Mesodermal cell (in vitro differentiated cells): Measurements from ENCODE around the gene INO80C.

Experiments used
- H3K27ac ChIP-seq: 2 replicates; pipeline ENCODE4 v1.7.0; 2013; ENCODE audit warnings: mild to moderate bottlenecking, low read depth, low read length, moderate library complexity; ENCODE audit not compliant: severe bottlenecking
- H3K36me3 ChIP-seq: 2 replicates; pipeline ENCODE4 v1.7.1; 2013; ENCODE audit warnings: mild to moderate bottlenecking, low read length, moderate library complexity; ENCODE audit not compliant: control insufficient read depth, insufficient read depth
- H3K4me1 ChIP-seq: one replicate; pipeline ENCODE4 v1.7.1; 2013; ENCODE audit warnings: mild to moderate bottlenecking, low read length; ENCODE audit not compliant: insufficient read depth, control insufficient read depth, poor library complexity, severe bottlenecking
- H3K4me3 ChIP-seq: 2 replicates; pipeline ENCODE4 v1.7.0; 2013; ENCODE audit warnings: low read length, control low read depth, mild to moderate bottlenecking; ENCODE audit not compliant: insufficient read depth, poor library complexity, severe bottlenecking; ENCODE audit errors: extremely low read depth
- H3K9me3 ChIP-seq: 2 replicates; pipeline ENCODE4 v1.7.1; 2013; ENCODE audit warnings: mild to moderate bottlenecking, low read length, moderate library complexity; ENCODE audit not compliant: control insufficient read depth
- WGBS, 2 experiments: methylation state at CpG; one replicate each; pipeline ENCODE4 v1.1.5; 2013; ENCODE audit warnings: missing lambda C conversion rate in 2 of 2; ENCODE audit not compliant: insufficient coverage in 2 of 2; 5-methylcytosine and 5-hydroxymethylcytosine counted together

The INO80C gene

DNA sequence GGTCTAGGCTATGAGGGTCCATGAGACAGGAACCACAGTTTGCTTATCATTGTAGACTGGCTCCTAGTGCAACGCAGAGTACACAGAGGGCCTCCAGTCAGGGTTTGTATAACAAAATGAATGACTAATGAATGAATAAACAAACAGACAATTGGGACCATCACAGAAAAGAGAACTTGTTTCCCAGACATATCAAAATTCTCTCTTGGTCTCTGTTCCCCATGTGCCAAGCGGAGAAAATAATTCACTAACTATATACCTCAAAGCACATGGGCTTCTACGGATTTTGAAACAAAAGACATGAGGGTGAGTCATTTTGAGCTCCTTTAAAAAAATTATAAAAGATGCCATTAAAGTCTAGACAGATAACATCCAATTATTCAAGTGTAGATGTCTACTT is 28.0 kb downstream of the INO80C start:
- H3K27ac ChIP-seq = no peak overlapping the region
- H3K36me3 ChIP-seq = peaks cover 20% of the 10 kb centered on the region
- no peak overlapping the region for H3K4me3 ChIP-seq
- WGBS, 2 experiments = 83% methylated on average over 1 of the region's 3 CpGs; no CpG with 5 or more reads in 1 of the 2 experiments
- peaks cover 4% of the 10 kb centered on the region for H3K4me1 ChIP-seq
- no peaks in the 10 kb centered on the region for H3K9me3 ChIP-seq

DNA sequence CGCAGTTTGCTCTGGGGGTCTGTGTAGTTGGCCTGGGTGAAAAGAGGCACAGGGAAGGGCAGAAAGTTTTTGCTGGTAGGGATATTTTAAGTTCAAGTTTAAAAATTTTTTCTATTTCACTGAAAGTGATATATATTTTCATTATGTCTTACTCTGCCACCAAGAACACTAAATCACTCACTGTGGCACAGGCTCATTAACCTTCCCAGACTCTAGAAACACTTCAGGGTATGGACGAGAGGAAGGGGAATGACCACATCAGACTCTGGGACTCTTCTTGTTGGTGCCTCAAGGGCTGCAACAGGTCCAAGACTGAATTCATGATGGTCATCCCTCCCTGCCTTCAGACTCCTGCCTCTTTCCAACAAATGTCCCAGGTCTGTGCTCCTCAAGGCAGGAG is 29.0 kb downstream of the INO80C start:
- H3K9me3 ChIP-seq = no peaks in the 10 kb centered on the region

DNA sequence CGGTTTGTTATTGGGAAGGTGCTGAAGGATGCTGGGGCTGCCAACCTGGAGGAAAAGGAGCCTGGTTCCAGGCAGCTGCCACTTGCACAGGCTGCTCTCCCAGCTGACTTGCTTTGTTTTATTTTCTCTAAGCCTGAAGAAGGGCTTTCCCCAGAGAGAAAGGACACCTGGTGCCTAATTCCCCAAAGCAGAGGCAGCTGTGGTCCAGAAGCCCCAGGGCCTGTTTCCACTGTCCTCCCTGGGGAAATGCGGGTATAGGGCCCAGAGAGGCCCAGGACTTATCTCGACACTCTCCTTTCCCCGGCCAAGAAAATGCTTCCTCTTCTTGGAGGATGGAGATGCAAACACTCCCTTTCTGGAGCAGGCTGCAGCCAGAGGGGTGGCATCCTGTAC is 30.1 kb downstream of the INO80C start:
- no peak overlapping the region for H3K4me3 ChIP-seq
- H3K9me3 ChIP-seq = no peaks in the 10 kb centered on the region
- H3K4me1 ChIP-seq = peaks cover 5% of the 10 kb centered on the region
- peaks cover 15% of the 10 kb centered on the region for H3K36me3 ChIP-seq
- WGBS, 2 experiments = 94 to 97% methylated on average over 3 to 4 of the region's 4 CpGs
- H3K27ac ChIP-seq = no peak overlapping the region

More for the DNA sequence above, 29.0 kb downstream of the INO80C start:
- peaks cover 15% of the 10 kb centered on the region for H3K36me3 ChIP-seq
- H3K27ac ChIP-seq = no peak overlapping the region
- H3K4me3 ChIP-seq = no peak overlapping the region
- WGBS, 2 experiments = 91 to 100% methylated on average over 1 to 2 of the region's 2 CpGs
- H3K4me1 ChIP-seq = peaks cover 4% of the 10 kb centered on the region

DNA sequence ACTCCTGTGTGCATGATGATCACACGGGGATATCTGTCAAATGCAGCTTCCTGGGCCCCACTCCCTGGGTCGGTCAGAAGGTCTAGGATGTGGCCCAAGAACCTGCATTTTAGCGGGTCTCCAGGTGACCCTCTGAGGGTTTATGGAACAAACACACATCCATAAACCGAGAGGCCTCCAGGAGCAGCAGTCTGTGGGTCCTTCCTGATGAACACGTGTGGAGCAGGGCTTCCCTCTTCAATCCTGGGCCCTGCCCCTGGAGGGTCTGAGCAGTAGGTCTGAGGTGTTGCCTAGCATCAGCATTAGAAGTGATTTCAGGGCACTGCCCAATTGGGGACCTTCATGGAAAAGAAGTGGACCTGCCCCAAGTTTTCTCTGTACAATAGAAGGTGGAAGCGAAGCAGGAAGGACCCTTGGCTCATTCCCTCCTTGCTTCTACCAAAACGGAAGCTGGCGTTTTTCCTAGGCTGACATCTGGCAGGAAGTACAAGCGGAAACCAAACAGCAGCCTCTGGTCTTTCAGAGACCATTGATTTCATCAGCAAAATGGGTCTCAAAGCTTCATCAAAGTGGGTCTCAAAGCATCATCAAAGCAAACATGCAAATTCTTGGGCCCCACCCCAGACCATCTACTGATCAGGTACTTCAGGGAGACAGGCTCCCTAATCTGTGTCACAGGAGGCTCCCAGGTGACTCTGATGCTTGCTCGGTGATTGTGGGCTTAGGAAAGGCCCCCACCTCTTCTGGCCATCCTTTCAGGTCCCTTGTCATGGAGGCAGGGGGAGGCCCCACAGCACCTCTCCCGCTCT is 30.7 kb downstream of the INO80C start:
- H3K4me1 ChIP-seq = peaks cover 11% of the 10 kb centered on the region
- no peaks in the 10 kb centered on the region for H3K9me3 ChIP-seq
- WGBS, 2 experiments = 92 to 93% methylated on average over 9 to 10 of the region's 11 CpGs
- H3K4me3 ChIP-seq = no peak overlapping the region
- no peak overlapping the region for H3K27ac ChIP-seq
- H3K36me3 ChIP-seq = peaks cover 15% of the 10 kb centered on the region

DNA sequence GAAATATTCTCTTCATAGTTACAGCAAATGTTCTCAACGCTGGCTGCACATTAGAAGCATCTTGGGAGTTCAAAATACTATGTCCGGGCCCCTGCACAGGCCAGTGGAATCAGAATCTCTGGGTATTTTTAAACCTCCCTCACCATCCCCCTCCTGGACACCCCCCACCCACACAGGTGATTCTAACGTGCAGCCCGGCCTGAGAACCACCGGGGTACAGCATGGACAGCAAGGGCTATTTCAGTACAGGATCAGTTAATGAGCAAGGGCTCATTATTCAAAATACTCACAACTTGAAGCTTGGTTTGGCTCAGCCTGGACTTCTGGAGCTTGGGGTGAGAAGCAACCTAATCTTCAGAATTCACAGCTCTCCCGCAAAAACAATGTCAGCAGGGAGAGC is 31.4 kb downstream of the INO80C start:
- H3K4me1 ChIP-seq = peaks cover 18% of the 10 kb centered on the region
- WGBS, 2 experiments = 92 to 94% methylated on average over 2 to 3 of the region's 6 CpGs
- H3K27ac ChIP-seq = no peak overlapping the region
- no peak overlapping the region for H3K4me3 ChIP-seq
- H3K36me3 ChIP-seq = peaks cover 15% of the 10 kb centered on the region
- H3K9me3 ChIP-seq = no peaks in the 10 kb centered on the region

DNA sequence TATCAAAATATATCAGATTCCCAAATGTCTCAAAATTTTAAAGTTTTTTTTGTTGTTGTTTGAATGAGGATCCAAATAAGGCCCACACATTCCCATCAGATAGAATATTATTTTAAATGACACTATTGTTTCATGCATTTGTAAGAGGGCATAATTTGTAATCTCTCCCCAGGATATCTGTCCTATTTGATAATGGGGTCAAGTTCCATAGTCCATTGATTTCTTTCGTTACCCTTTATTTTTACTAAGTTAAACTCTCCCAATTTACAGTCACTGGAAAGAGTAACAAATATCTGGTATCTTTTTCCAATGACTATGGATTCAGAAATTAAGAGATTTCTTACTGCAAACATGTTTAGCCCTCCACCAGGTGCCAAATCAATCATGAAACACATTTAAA is 32.4 kb downstream of the INO80C start:
- Histone ChIP-seq H3K4me1 (peaks cover 27% of the 10 kb centered on the region), H3K27ac (no peak overlapping the region), H3K4me3 (no peak overlapping the region), H3K36me3 (peaks cover 15% of the 10 kb centered on the region), H3K9me3 (no peaks in the 10 kb centered on the region)
- WGBS, 2 experiments = no CpG with 5 or more reads among the region's 1 CpG

DNA sequence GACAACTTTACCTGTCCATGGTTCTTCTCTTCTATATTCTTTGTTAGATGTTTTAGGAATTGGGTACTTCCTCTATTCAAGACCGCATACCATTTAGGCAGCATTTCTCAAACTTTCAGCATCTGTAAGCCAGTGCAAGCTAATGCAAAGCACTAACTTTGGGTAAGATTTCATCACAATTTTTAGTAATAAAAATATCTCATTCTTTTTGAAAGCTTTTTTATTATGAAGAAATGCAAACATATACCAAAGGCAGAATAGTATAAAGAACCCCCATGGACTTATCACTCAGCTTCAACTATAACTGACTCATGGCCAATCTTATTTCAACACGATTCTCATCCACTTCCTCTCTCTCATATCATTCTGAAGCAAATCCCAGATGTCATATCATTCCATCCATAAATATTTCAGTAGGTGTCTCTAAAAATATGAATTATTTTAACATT is 32.9 kb downstream of the INO80C start:
- Histone ChIP-seq H3K9me3 (no peaks in the 10 kb centered on the region), H3K4me3 (no peak overlapping the region), H3K4me1 (peaks cover 28% of the 10 kb centered on the region), H3K36me3 (peaks cover 15% of the 10 kb centered on the region), H3K27ac (no peak overlapping the region)
- no CpG with 5 or more reads among the region's 2 CpGs for WGBS, 2 experiments

DNA sequence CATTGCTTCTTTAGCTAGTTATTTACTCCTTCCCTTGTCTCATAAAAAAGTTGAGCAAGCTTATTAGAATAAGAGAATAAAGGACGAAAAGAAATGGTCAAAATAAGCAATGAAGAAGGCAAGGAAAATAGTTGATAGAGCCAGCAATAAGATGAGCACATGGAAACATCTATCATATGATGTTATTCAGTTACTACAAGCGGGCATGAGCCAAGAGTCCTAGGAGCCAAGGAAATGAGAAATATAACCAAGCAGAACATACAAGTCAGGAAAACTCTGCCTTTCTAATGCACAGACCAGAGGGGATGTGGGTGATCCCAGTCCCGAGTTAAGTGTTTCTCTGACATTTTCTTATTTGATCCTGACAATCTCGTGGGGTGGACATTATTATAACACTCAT is 33.9 kb downstream of the INO80C start:
- H3K27ac ChIP-seq = no peak overlapping the region
- H3K9me3 ChIP-seq = no peaks in the 10 kb centered on the region
- no peak overlapping the region for H3K4me3 ChIP-seq
- peaks cover 15% of the 10 kb centered on the region for H3K36me3 ChIP-seq
- WGBS, 2 experiments = 86 to 100% methylated on average over 1 of the region's 4 CpGs
- peaks cover 36% of the 10 kb centered on the region for H3K4me1 ChIP-seq

DNA sequence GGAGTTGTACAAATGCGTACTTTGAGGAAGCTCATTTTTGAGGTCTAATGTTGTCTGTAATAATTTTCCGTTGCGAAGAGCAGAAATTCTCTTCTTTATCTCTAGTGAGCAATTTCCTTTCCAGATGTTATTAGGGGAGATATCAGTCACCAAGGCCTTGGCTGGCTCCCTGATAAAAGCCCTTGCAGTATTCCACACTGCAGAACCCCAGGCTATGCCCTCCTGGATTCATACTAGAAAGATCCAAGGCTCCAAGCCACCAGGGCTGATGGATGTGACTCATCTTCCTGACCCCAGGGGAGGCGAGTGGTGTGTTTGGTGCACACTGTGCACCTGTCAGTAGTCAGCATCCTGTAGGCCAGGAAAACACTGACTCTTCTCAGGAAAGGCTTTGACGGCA is 34.7 kb downstream of the INO80C start:
- WGBS, 2 experiments = 63 to 100% methylated on average over 2 of the region's 5 CpGs
- H3K4me1 ChIP-seq = peaks cover 44% of the 10 kb centered on the region
- H3K27ac ChIP-seq = no peak overlapping the region
- no peak overlapping the region for H3K4me3 ChIP-seq
- no peaks in the 10 kb centered on the region for H3K9me3 ChIP-seq
- peaks cover 12% of the 10 kb centered on the region for H3K36me3 ChIP-seq

DNA sequence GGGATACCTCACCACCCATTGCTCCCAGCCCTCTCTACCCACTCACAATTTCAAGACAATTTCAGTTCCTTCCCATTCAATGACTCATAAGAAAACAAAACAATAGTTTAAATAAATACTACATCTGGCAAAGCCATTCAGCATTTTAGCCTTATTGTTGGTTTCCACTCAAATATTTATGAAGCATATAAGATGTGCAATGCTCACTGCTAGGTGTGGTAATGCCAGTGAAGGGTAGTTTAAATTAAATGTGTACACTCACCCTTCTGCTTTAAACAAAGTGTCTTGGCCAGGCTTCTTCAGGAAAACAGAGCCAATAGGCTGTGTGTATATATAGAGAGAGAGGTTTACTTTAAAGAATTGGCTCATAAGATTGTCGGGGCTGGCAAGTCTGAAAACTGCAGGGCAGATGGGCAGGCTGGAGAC is 37.0 kb downstream of the INO80C start:
- peaks cover 65% of the 10 kb centered on the region for H3K4me1 ChIP-seq
- 92 to 100% methylated on average over 1 of the region's 1 CpG for WGBS, 2 experiments
- no peak overlapping the region for H3K27ac ChIP-seq
- no peaks in the 10 kb centered on the region for H3K9me3 ChIP-seq
- H3K4me3 ChIP-seq = no peak overlapping the region
- H3K36me3 ChIP-seq = no peaks in the 10 kb centered on the region

DNA sequence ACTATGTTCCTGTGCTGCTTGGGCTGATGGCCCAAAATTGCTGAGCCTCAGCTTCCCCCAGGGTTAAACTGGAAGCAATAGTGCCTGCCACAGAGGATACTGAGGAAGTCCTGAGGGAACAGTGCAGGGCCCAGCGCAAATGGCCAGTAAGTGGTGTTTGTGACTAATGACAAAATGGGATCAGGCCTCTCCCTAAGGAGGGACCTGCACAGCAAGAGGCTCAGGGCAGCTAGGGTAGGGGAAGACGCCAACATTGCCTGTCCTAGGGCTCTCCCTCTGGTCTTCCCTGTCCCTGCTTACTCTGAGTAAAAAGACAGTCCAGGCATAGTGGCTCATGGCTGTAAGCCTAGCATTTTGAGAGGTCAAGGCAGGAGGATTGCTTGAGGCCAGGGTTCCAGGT is 37.8 kb downstream of the INO80C start:
- H3K4me1 ChIP-seq = peaks cover 66% of the 10 kb centered on the region
- H3K4me3 ChIP-seq = no peak overlapping the region
- 100% methylated on average over 1 of the region's 2 CpGs; no CpG with 5 or more reads in 1 of the 2 experiments for WGBS, 2 experiments
- H3K9me3 ChIP-seq = no peaks in the 10 kb centered on the region
- no peak overlapping the region for H3K27ac ChIP-seq
- no peaks in the 10 kb centered on the region for H3K36me3 ChIP-seq
